Motor neuron (in vitro differentiated cells): ENCODE data around the gene GPR137. TPM values are rescaled to one million over a fixed set of nuclear protein-coding genes. Genes with fewer than 3 reads are reported as not detected.
"Not testable (repeated sequence)": the region's sequence is repeated elsewhere in the genome, so short reads cannot be mapped to it uniquely, and the experiment has no call there.

Experiments used
- ATAC-seq, 8 experiments: fragments of 200-7000 bp; cut with Tn5 transposase; replicated peaks in 6 of 8; 2 replicates each; pipeline ENCODE4 v1.8.0; 2021; ENCODE audit warnings: mild to moderate bottlenecking in 8 of 8, moderate library complexity in 8 of 8
- H3K27ac ChIP-seq, 2 donors: fragments of 250-450 bp; sonication (Bioruptor Pico); 2 replicates each; pipeline ENCODE4 v1.9.0; 2021; ENCODE audit warnings: antibody characterized with exemption in 2 of 2, mild to moderate bottlenecking in 2 of 2, moderate library complexity in 1 of 2
- H3K4me1 ChIP-seq, 2 donors: fragments of 250-450 bp; sonication (Bioruptor Pico); replicated peaks in 1 of 2; 2 replicates each; pipeline ENCODE4 v1.6.1; 2021; ENCODE audit warnings: antibody characterized with exemption in 2 of 2, mild to moderate bottlenecking in 2 of 2, moderate library complexity in 1 of 2
- H3K4me3 ChIP-seq, 5 donors: fragments of 250-450 bp; sonication (Bioruptor Pico); 2 replicates each; pipeline ENCODE4 v1.9.0; 2021; ENCODE audit warnings: antibody characterized with exemption in 5 of 5, mild to moderate bottlenecking in 5 of 5, moderate library complexity in 4 of 5
- WGBS, 10 experiments: fragments of 450-650 bp; shearing (Covaris generic); methylation state at CpG; one replicate each; pipeline ENCODE4 v1.0.0; 2022; 5-methylcytosine and 5-hydroxymethylcytosine counted together
- in situ Hi-C, 9 experiments: fragments of 400-800 bp; cut with MboI; loops; one replicate each; pipeline ENCODE4 v1.15.0; 2021; ENCODE audit warnings: low sequenced_read_pairs in 9 of 9, low pct_unique_long_range_greater_than_20kb in 2 of 9; ENCODE audit not compliant: unreplicated experiment in 9 of 9
- total RNA-seq, 8 experiments: library from RNA; unstranded; fragments of 300-600 nt; gene quantifications; 2 replicates each; pipeline versions ENCODE4 v1.2.3 to v1.2.4, GENCODE V29; 2022

GPR137 gene
- total RNA-seq, 8 experiments from 2014 or later = 18.9 to 37.6 (median 22.5) TPM

GRCh38 chr11:64321026-64321425, 35.4 kb downstream of the GPR137 start:
- ATAC-seq = no peak
- H3K4me1 ChIP-seq = peaks cover 11 to 12% of the 10 kb centered on the region in 2 donors
- in situ Hi-C loops = no loop called here
- WGBS, 10 experiments = 80 to 95% (median 92%) methylated on average over 1 to 3 of the region's 5 CpGs; no CpG with 5 or more reads in 6 of the 10 experiments
- no peak overlapping the region for H3K4me3 ChIP-seq
- no peak overlapping the region for H3K27ac ChIP-seq

- H3K4me1 ChIP-seq = peaks cover 9% of the 10 kb centered on the region in 2 donors
- in situ Hi-C loops = no loop called here
- ATAC-seq = no peak
- no peak overlapping the region for H3K4me3 ChIP-seq
- H3K27ac ChIP-seq = no peak overlapping the region
- 80 to 100% (median 100%) methylated on average over 1 to 4 of the region's 5 CpGs; no CpG with 5 or more reads in 5 of the 10 experiments for WGBS, 10 experiments
These were observed 35.9 kb downstream of the GPR137 start for GRCh38 chr11:64321533-64321932.

- 64% methylated on average over 5 of the region's 7 CpGs; no CpG with 5 or more reads in 9 of the 10 experiments for WGBS, 10 experiments
- no peak for ATAC-seq
- no peak overlapping the region for H3K4me3 ChIP-seq
- in situ Hi-C loops = no loop called here
- H3K4me1 ChIP-seq = peaks cover 6 to 7% of the 10 kb centered on the region in 2 donors
- no peak overlapping the region for H3K27ac ChIP-seq
These were observed 37.2 kb downstream of the GPR137 start for GRCh38 chr11:64322925-64323260.

GRCh38 chr11:64323373-64323772, 37.7 kb downstream of the GPR137 start:
- H3K27ac ChIP-seq = no peak overlapping the region
- peak in 2 of 8 experiments; percentile 1 to 5 for ATAC-seq
- peaks cover 6 to 7% of the 10 kb centered on the region in 2 donors for H3K4me1 ChIP-seq
- H3K4me3 ChIP-seq = no peak overlapping the region
- 33 to 50% (median 40%) methylated on average over 1 to 2 of the region's 5 CpGs; no CpG with 5 or more reads in 7 of the 10 experiments for WGBS, 10 experiments
- in situ Hi-C loops = no loop called here

GRCh38 chr11:64323984-64324383, 38.3 kb downstream of the GPR137 start:
- H3K4me1 ChIP-seq, H3K27ac ChIP-seq, H3K4me3 ChIP-seq, in situ Hi-C loops: not testable (repeated sequence)
- ATAC-seq = peak in 2 of 8 experiments; percentile 7 to 11
- 100% methylated on average over 3 of the region's 4 CpGs; no CpG with 5 or more reads in 9 of the 10 experiments for WGBS, 10 experiments

GRCh38 chr11:64324692-64325469, 39.2 kb downstream of the GPR137 start:
- Histone ChIP-seq H3K4me3 (no peak overlapping the region), H3K27ac (no peak overlapping the region), H3K4me1 (no peaks in the 10 kb centered on the region)
- peak in 4 of 8 experiments; percentile 2 to 34 (median 4) for ATAC-seq
- in situ Hi-C loops = no loop called here
- WGBS, 10 experiments = 71 to 92% (median 86%) methylated on average over 2 to 9 of the region's 11 CpGs; no CpG with 5 or more reads in 1 of the 10 experiments

- WGBS, 10 experiments = 88 to 100% (median 98%) methylated on average over 1 to 2 of the region's 2 CpGs; no CpG with 5 or more reads in 4 of the 10 experiments
- Histone ChIP-seq H3K4me1 (no peaks in the 10 kb centered on the region), H3K27ac (no peak overlapping the region), H3K4me3 (no peak overlapping the region)
- in situ Hi-C loops = no loop called here
- ATAC-seq = no peak
These were observed 41.7 kb downstream of the GPR137 start for GRCh38 chr11:64327375-64327774.

- Histone ChIP-seq H3K4me1 (no peaks in the 10 kb centered on the region), H3K4me3 (no peak overlapping the region), H3K27ac (no peak overlapping the region)
- 63 to 100% (median 100%) methylated on average over 1 to 3 of the region's 3 CpGs; no CpG with 5 or more reads in 3 of the 10 experiments for WGBS, 10 experiments
- in situ Hi-C loops = no loop called here
- no peak for ATAC-seq
These were observed 42.3 kb downstream of the GPR137 start for GRCh38 chr11:64327993-64328392.

GRCh38 chr11:64330888-64331287, 45.2 kb downstream of the GPR137 start:
- WGBS, 10 experiments = 24 to 100% (median 100%) methylated on average over 1 to 3 of the region's 11 CpGs; no CpG with 5 or more reads in 4 of the 10 experiments
- Histone ChIP-seq H3K4me1 (peaks cover 8% of the 10 kb centered on the region in 2 donors), H3K27ac (no peak overlapping the region), H3K4me3 (no peak overlapping the region)
- ATAC-seq = no peak
- in situ Hi-C loops = no loop called here

GRCh38 chr11:64331569-64332371, 46.1 kb downstream of the GPR137 start:
- in situ Hi-C loops = no loop called here
- 6 to 86% (median 42%) methylated on average over 1 to 12 of the region's 20 CpGs; no CpG with 5 or more reads in 2 of the 10 experiments for WGBS, 10 experiments
- H3K4me3 ChIP-seq = no peak overlapping the region
- H3K4me1 ChIP-seq = peaks cover 8% of the 10 kb centered on the region in 2 donors
- H3K27ac ChIP-seq = no peak overlapping the region
- peak in 6 of 8 experiments; percentile 4 to 86 (median 54) for ATAC-seq

GRCh38 chr11:64333556-64333955, 47.9 kb downstream of the GPR137 start:
- WGBS, 10 experiments = 28 to 100% (median 83%) methylated on average over 2 to 7 of the region's 8 CpGs; no CpG with 5 or more reads in 3 of the 10 experiments
- Histone ChIP-seq H3K4me3 (no peak overlapping the region), H3K4me1 (peaks cover 8% of the 10 kb centered on the region in 2 donors), H3K27ac (no peak overlapping the region)
- no peak for ATAC-seq
- in situ Hi-C loops = no loop called here

- Histone ChIP-seq H3K27ac (peak overlapping the region in 1 of 2 donors; percentile 8), H3K4me3 (no peak overlapping the region), H3K4me1 (peaks cover 8% of the 10 kb centered on the region in 2 donors)
- in situ Hi-C loops = no loop called here
- ATAC-seq = peak; percentile 83 to 99 (median 98)
- 0 to 100% (median 49%) methylated on average over 1 to 9 of the region's 13 CpGs; no CpG with 5 or more reads in 2 of the 10 experiments for WGBS, 10 experiments
These were observed 49.4 kb downstream of the GPR137 start for GRCh38 chr11:64334764-64335735.
